HG03159 (cell line): ENCODE results near the gene SYT7.
"Not testable (repeated sequence)": the region's sequence is repeated elsewhere in the genome, so short reads cannot be mapped to it uniquely, and the experiment has no call there.

Experiments
- ATAC-seq: cut with Tn5 transposase; IDR thresholded peaks from one replicate; pipeline ENCODE4 v1.9.1; 2021; ENCODE audit warnings: mild to moderate bottlenecking, moderate library complexity; ENCODE audit not compliant: unreplicated experiment

Gene SYT7

GRCh38 chr11:61481806-61482205 is 99.1 kb downstream of the SYT7 start:
- ATAC-seq: no peak

GRCh38 chr11:61480994-61481335 is 99.9 kb downstream of the SYT7 start:
- ATAC-seq: no peak

GRCh38 chr11:61480261-61480993 is 100.4 kb downstream of the SYT7 start:
- no peak for ATAC-seq

GRCh38 chr11:61479360-61480058 is 101.4 kb downstream of the SYT7 start:
- not testable (repeated sequence) for ATAC-seq

GRCh38 chr11:61477727-61478148 is 103.1 kb downstream of the SYT7 start:
- no peak for ATAC-seq

- ATAC-seq: no peak
Measured at GRCh38 chr11:61477126-61477525, 103.8 kb downstream of the SYT7 start.

- no peak for ATAC-seq
Measured at GRCh38 chr11:61476371-61476770, 104.5 kb downstream of the SYT7 start.

GRCh38 chr11:61475433-61475832 is 105.4 kb downstream of the SYT7 start:
- no peak for ATAC-seq

- no peak for ATAC-seq
Measured at GRCh38 chr11:61474013-61474643, 106.7 kb downstream of the SYT7 start.

GRCh38 chr11:61473370-61474012 is 107.4 kb downstream of the SYT7 start:
- no peak for ATAC-seq

- no peak for ATAC-seq
Measured at GRCh38 chr11:61472868-61473267, 108.0 kb downstream of the SYT7 start.

- no peak for ATAC-seq
Measured at GRCh38 chr11:61472282-61472681, 108.6 kb downstream of the SYT7 start.

GRCh38 chr11:61468002-61468401 is 112.9 kb downstream of the SYT7 start:
- no peak for ATAC-seq

- not testable (repeated sequence) for ATAC-seq
Measured at GRCh38 chr11:61467602-61468001, 113.3 kb downstream of the SYT7 start.
